Mesenteric fat pad (tissue), 1 donor: Measurements from ENCODE around the gene LDAH. TPM values are rescaled to one million over a fixed set of nuclear protein-coding genes. Genes with fewer than 3 reads are reported as not detected.
A peak's percentile ranks its signal among the peaks of the same experiment; 100 is the strongest.

Experiments
- DNase-seq: peaks from one replicate; pipeline ENCODE4 v3.0.0-alpha.2; 2020; ENCODE audit warnings: low spot score
- total RNA-seq: library from RNA; stranded (reverse); fragmentation: NEBNext Ultra II Directional; extraction: Animal tissue kit (Norgen Biotek cat#: 25700); gene quantifications from one replicate; pipeline ENCODE4 v1.2.1, GENCODE V29; 2021
- donor health status: DM: yes; HTN: yes; CAD: no.

LDAH gene
- total RNA-seq, 1 donor from 2014 or later: 12.7 TPM

DNA sequence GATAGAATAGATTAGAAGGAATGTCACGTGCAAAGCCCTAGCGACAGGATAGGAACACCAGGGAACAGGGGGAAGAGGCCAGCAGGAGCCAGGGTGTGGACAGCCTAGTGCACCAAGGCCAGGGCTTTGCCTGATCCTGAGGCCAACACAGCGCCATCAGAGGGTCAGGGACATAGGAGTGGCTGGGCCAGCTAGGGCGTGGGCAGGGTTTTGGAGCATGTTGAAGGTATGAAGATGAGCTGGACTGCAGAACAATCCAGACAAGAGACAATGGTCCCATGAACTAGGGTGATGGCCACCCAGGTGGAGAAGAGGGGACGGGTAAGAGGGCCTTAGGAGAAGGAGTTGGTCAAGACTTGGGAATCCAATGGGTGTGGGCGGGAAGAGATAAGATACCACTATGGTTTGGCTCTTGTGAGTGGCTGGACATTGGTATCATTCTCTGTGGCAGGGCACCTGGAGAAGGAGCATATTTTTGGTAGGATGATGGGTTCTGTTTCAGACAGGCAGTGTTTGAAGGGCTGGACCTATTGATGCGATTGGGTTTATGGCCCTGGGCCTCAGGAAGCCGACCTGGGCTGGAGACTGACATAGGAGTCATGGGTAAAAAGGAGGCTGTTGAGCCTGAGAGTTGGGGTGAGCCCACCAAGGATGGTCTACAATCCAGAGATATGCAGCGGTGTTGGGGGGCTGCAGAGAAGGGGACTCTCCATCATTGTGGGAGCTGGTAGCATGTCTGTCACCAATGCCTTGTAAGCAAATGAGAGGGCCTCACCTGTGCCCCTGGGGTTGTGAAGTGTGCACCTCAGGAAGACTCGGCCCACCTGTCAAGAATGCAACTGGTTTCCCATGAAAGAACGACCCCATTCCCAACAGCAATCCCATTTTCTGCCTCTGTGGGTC is 170.0 kb downstream of the LDAH start:
- no peak for DNase-seq

- no peak for DNase-seq
These were observed 170.8 kb downstream of the LDAH start for GRCh38 chr2:20652141-20652540.

DNA sequence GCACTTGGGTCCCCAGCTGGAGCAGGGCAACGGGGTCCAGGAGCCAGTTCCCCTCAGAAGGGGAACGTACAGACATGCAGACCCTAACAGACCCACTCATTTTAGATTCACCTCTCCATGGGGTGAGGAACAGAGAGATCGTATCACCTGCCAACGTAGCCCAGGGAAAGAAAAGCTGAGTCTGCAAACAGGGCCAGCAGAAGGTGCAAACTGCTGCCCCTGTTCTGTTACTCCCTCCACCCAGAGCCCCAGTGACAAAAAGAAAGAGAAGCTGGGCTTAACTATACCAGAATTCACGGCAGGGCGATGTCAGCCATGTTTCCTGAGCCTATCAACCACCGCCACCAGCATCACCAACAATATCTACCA is 171.2 kb downstream of the LDAH start:
- no peak for DNase-seq

- peak; percentile 96 for DNase-seq
These were observed 171.8 kb downstream of the LDAH start, which contains the start of gene HS1BP3 for GRCh38 chr2:20650877-20651730. TSS of gene HS1BP3 (minus strand) at chr2:20651098. CDS start at chr2:20651063, 35 bp downstream.

DNA sequence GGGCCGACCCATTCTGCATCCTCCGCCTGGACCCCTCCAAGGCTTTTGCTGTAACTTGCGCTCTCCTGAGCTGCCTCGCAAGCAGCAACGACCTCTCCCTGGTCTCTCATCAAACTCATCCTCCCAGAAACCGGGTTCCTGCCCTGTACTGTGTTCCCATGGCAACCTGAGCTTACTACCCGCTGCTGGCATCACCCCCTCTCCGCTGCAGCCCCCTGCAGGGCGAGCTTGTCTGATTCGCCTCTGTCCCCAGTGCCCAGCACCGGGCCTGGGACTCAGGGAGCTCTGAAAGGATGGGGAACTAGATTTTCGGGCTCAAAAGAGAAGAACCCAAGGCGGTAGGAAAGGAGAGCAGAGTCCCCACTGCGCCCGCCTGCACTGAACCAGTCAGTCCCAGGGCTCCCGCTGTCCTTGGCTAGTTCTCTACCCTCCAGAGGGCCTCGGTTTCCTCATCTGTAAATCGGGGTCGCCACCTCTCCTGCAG is 172.5 kb downstream of the LDAH start:
- no peak for DNase-seq

DNA sequence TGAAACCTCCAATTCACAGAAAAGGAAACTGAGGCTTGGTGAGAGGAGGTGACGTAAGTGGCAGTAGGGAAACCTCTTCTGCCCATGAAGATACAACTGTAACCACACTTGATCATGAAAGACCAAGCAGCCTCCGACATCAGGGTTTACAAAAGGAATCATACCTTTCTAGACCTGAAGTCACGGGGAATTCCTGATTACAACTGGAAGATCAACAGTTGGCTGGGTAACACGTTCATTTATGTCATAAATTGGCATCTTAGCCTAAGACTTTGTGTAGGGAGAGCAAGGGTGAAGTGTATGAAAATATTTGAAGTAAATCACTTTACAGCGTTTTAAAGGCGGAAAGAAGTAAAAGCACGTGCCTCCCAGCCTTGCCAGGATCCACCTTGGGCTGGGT is 172.9 kb downstream of the LDAH start:
- no peak for DNase-seq

GRCh38 chr2:20649576-20649975 is 173.3 kb downstream of the LDAH start:
- DNase-seq: no peak

DNA sequence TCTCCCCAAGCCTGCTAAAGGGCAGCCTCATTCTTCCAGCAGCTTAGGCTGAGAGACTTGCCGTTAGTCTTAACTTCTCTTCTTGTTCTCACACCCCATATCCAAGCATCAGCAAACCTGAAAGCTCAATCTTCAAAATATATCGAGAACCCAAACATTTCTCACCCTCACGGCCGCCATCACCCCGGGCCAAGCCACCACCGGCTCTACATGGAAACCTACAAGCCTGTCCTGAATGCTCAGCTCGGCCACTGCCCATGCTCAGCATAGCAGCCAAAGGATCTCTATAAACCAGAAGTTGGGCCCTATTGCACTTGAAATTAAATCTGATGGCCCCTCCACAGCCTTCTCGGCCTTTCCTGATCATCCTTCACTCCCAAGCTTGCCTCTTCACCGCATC is 174.1 kb downstream of the LDAH start:
- DNase-seq: no peak

GRCh38 chr2:20648206-20648605 is 174.7 kb downstream of the LDAH start:
- DNase-seq: no peak

GRCh38 chr2:20647738-20648137 is 175.2 kb downstream of the LDAH start:
- no peak for DNase-seq

GRCh38 chr2:20647211-20647610 is 175.7 kb downstream of the LDAH start:
- DNase-seq: no peak

- DNase-seq: no peak
These were observed 176.5 kb downstream of the LDAH start for GRCh38 chr2:20646446-20646845.

GRCh38 chr2:20645761-20646160 is 177.1 kb downstream of the LDAH start:
- DNase-seq: no peak

DNA sequence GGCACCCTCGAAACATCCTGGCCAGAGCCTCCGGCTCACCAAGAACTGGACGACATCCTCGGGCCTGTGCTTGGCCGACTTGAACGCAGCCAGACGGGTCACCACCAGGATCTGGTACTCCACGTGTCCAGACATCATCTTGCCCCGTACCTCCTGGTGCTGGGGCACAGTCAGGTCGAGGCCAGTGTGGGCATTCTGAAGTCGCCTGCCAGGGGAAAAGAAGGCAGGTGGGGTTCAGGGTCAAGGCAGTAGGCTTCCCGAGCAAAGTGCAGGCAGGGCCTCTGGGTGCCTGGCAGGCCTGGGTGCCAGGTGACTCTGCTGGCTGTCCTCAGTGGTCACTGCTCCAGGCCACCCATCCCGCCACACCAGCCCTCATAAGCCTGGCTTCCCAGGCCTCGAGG is 177.6 kb downstream of the LDAH start:
- no peak for DNase-seq

DNA sequence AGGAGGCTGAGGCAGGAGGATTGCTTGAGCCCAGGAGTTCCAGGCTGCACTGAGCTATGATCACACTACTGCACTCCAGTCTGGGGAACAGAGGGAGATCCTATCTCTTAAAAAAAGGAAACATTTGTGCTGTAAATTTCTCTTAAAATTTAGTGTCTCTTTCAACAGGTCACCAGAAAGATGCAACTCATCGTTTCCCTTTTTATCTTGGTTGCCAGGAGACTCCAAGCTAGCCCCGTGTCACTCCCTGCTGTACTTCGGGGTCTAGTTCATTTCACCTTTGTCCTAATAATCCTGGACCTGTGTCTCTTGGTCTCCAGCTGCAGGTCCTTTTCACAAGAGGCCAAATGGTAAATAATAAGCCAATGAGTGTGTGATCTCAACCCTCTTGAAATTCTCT is 179.1 kb downstream of the LDAH start:
- DNase-seq: no peak

DNA sequence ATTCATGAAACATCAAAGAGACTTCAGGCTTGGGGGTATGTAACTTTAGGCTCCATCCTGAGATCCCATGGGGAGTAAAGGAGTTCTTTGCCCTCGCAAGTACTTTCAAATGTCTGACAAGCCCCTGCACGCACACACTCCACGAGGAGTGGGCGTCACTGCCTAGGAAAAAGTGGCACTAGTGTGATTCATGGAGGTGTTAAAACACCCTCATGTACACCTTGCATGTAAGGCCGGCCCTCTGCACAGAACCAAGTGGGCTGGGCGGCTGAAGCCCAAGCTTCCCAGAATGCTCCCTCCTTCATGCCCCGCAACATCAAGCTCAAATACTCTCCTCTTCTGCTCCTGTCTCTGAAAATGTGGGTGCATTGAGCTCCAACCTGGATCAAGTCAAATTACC is 179.8 kb downstream of the LDAH start:
- no peak for DNase-seq

DNA sequence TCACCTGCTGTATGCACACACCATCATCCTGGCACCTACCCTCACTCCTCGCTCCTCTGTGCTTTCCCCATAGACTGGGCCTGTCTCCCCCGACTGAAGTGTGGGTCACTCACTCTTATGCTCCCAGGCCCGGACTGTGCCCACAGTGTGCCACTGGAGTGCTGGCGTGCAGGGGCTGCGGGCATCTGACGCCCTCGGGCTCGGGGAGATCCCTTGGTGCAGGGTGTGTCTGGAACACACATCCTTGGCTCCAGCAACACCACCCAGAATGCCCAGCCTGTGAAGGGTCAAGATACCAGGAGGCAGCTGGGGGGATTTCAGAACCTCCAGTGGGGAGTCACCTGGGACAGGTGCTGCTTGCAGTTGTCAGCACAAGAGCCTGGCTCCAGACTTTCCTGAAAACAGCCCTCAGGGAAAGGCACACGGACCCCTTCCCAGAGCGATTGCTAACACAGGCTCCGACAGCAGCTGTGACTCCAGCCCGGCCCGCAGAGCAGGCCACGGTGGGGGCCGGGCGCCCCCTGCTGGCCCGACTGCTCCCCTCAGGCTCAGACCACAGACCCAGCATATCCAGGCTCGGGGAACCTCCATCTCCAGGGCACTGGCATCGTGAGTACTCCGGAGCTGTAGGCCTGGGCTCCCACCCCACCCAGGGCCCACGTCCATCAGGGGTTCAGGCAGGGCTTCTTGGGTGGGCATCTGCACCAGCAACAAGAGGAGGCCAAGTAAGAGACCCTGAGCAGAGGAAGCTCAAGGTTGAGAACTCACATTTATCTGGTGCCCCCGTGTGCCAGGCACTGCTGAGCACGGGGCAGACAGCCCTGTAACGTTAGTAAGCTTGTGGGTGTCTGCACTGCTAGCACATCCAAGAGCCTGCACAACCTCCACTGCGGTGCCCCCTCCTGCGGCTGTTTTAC is 180.6 kb downstream of the LDAH start:
- DNase-seq: no peak

DNA sequence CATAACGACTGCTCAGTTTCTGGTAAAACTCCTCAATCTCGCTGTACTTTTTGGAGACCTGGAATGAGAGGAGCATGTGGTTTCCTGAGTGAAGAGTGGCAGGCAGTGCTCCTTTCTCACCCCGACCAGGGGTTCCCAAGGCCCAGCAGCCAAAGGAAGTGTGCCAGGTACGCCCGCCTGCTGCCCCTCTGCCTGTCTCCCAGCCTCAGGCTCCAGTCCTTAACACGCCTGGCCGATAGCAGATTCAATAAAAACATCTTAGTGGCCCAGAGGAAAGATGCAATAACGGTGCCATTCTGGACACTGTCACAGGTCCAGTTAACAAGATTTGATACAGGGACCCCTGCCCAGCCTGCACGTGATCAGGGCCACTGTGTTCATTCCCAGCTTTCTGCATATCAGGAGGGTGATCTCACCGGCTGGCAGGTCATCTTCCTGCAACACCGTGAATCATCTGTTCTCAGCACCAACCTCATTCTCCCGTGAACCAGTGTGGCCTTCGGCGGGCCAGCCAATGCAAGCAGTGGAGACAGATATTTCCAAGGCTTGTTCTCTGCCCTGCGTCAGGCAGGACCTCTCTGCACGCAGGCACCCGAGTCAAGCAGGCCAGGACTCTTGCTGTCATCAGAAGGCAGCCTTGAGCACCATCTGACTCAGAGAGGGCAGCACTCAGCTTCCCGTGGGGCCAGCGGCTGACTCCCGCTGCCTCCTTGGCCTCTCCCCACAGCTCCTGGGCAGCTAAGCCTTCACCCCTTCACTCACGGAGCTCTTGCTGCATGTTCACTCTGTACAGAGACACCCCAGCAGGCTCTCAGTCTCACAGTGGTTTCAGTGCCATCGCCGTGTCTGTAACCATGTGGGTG is 181.5 kb downstream of the LDAH start:
- no peak for DNase-seq

- DNase-seq: no peak
These were observed 182.3 kb downstream of the LDAH start for GRCh38 chr2:20640411-20641122.
